Ishikawa (cell line): ENCODE data around the gene CAPS.
A peak's percentile ranks its signal among the peaks of the same experiment; 100 is the strongest.

ENCODE experiments used
- CEBPB ChIP-seq: IDR thresholded peaks from 2 replicates; pipeline ENCODE4 v1.6.1; 2012
- CREB1 ChIP-seq: IDR thresholded peaks from 2 replicates; pipeline ENCODE4 v1.6.1; 2012; ENCODE audit warnings: low read depth
- EGR1 ChIP-seq: IDR thresholded peaks from 2 replicates; pipeline ENCODE4 v1.6.1; 2012
- EP300 ChIP-seq: IDR thresholded peaks from 2 replicates; pipeline ENCODE4 v1.6.1; 2012; ENCODE audit warnings: borderline replicate concordance
- FOXM1 ChIP-seq: IDR thresholded peaks from 2 replicates; pipeline ENCODE4 v1.6.1; 2012; ENCODE audit warnings: low read depth, borderline replicate concordance
- MAX ChIP-seq: IDR thresholded peaks from 2 replicates; pipeline ENCODE4 v1.6.1; 2012
- NFIC ChIP-seq: IDR thresholded peaks from 2 replicates; pipeline ENCODE4 v1.6.1; 2012
- RAD21 ChIP-seq: IDR thresholded peaks from 2 replicates; pipeline ENCODE4 v1.6.1; 2012; ENCODE audit warnings: low read depth
- REST ChIP-seq: IDR thresholded peaks from 2 replicates; pipeline ENCODE4 v1.6.1; 2012; ENCODE audit warnings: low read depth, mild to moderate bottlenecking
- TAF1 ChIP-seq: IDR thresholded peaks from 2 replicates; pipeline ENCODE4 v1.6.1; 2012; ENCODE audit warnings: low read depth, mild to moderate bottlenecking
- TCF12 ChIP-seq: IDR thresholded peaks from 2 replicates; pipeline ENCODE4 v1.6.1; 2012; ENCODE audit warnings: low read depth
- TEAD4 ChIP-seq: IDR thresholded peaks from 2 replicates; pipeline ENCODE4 v1.6.1; 2012
- USF1 ChIP-seq: IDR thresholded peaks from 2 replicates; pipeline ENCODE4 v1.6.1; 2012
- YY1 ChIP-seq: IDR thresholded peaks from 2 replicates; pipeline ENCODE4 v1.6.1; 2012; ENCODE audit warnings: low read depth
- ZBTB7A ChIP-seq: IDR thresholded peaks from 2 replicates; pipeline ENCODE4 v1.6.1; 2012; ENCODE audit warnings: low read depth

Gene CAPS

GRCh38 chr19:5908773-5909442, 5.1 kb upstream of the CAPS start:
- TF ChIP-seq USF1 = no peak
- TF ChIP-seq RAD21 = no peak
- no peak for TF ChIP-seq TCF12
- TF ChIP-seq TEAD4 = no peak
- no peak for TF ChIP-seq REST
- TF ChIP-seq FOXM1 = no peak
- no peak for TF ChIP-seq CREB1
- no peak for TF ChIP-seq MAX
- TF ChIP-seq ZBTB7A = no peak
- TF ChIP-seq EP300 = no peak
- TF ChIP-seq CEBPB = no peak
- no peak for TF ChIP-seq EGR1
- no peak for TF ChIP-seq TAF1
- TF ChIP-seq NFIC = no peak
- TF ChIP-seq YY1 = no peak

- no peak for TF ChIP-seq ZBTB7A
- TF ChIP-seq TAF1 = no peak
- no peak for TF ChIP-seq NFIC
- TF ChIP-seq MAX = no peak
- TF ChIP-seq TCF12 = no peak
- TF ChIP-seq USF1 = no peak
- TF ChIP-seq FOXM1 = no peak
- TF ChIP-seq CREB1 = no peak
- no peak for TF ChIP-seq RAD21
- no peak for TF ChIP-seq TEAD4
- no peak for TF ChIP-seq EP300
- TF ChIP-seq CEBPB = no peak
- TF ChIP-seq EGR1 = no peak
- TF ChIP-seq REST = no peak
- TF ChIP-seq YY1 = no peak
Observed at GRCh38 chr19:5910638-5910907, 3.5 kb upstream of the CAPS start.

GRCh38 chr19:5911366-5911765, 2.7 kb upstream of the CAPS start:
- TF ChIP-seq USF1 (no peak), YY1 (no peak), ZBTB7A (no peak), CEBPB (no peak), FOXM1 (no peak), NFIC (no peak), TAF1 (no peak), REST (no peak), MAX (no peak)

- no peak for TF ChIP-seq EGR1
- no peak for TF ChIP-seq RAD21
- TF ChIP-seq TCF12 = no peak
- no peak for TF ChIP-seq REST
- TF ChIP-seq FOXM1 = no peak
- TF ChIP-seq TEAD4 = no peak
- no peak for TF ChIP-seq YY1
- TF ChIP-seq ZBTB7A = peak; percentile 35; the same call in 1 of the 2 replicates
- no peak for TF ChIP-seq EP300
- TF ChIP-seq CEBPB = no peak
- TF ChIP-seq USF1 = no peak
- no peak for TF ChIP-seq CREB1
- no peak for TF ChIP-seq TAF1
- TF ChIP-seq MAX = peak; percentile 2; the same call in 1 of the 2 replicates
- TF ChIP-seq NFIC = no peak
Observed at GRCh38 chr19:5914358-5914774, 312 bp downstream of the CAPS start.
